ENCODE data around the gene SUFU. TPM values are rescaled to one million over a fixed set of nuclear protein-coding genes. Genes with fewer than 3 reads are reported as not detected.

The SUFU gene
- total and polyA plus RNA-seq, 2 of the 8 experiments (the other 6 are each of a cell fraction or from before 2014, with no cell fraction given) = 7.0 to 10.8 TPM

GRCh38 chr10:102559764-102560163 is 56.0 kb downstream of the SUFU start:
- H2BK120ac ChIP-seq (replicated peaks; ENCODE audit: low read depth, low read length) = no peak overlapping the region
- ChIA-PET POLR2A (ENCODE audit: partially characterized antibody) (no interaction called here), CTCF (ENCODE audit: partially characterized antibody) (no interaction called here)
- DNase-seq (ENCODE audit: low read depth in 1 of 2, low spot score in 2 of 2) (no peak), FAIRE-seq (no peak)
- H3K36me3 ChIP-seq (ENCODE audit: control insufficient read depth in 2 of 4, insufficient read depth in 4 of 4, low read length in 3 of 4) = no peaks in the 10 kb centered on the region
- no peak overlapping the region for H2AFZ ChIP-seq (ENCODE audit: low read length)
- no peak overlapping the region for H3K14ac ChIP-seq (ENCODE audit: insufficient read length)
- H3K23ac ChIP-seq (ENCODE audit: insufficient read length) = no peak overlapping the region
- H3K27ac ChIP-seq (ENCODE audit: low read depth, low read length) = no peak overlapping the region
- H3K27me3 ChIP-seq (replicated peaks in 1 of 4; ENCODE audit: control insufficient read depth in 3 of 4, extremely low read depth in 1 of 4, insufficient read depth in 3 of 4, low read length in 3 of 4) = peaks cover 2 to 21% (median 17%) of the 10 kb centered on the region in 4 experiments
- no peak overlapping the region for H4K8ac ChIP-seq (ENCODE audit: extremely low read depth, insufficient read depth, low read length)
- H4K91ac ChIP-seq (replicated peaks; ENCODE audit: insufficient read length, low read length) = no peak overlapping the region
- no peaks in the 10 kb centered on the region for H3K79me2 ChIP-seq (ENCODE audit: control insufficient read depth in 1 of 2, insufficient read depth in 2 of 2, low read length in 2 of 2)
- no peak overlapping the region for H3K56ac ChIP-seq (replicated peaks; ENCODE audit: insufficient read length, low read depth, low read length)
- no peak overlapping the region for H3K18ac ChIP-seq (ENCODE audit: extremely low read depth, low read length)
- H3K23me2 ChIP-seq (ENCODE audit: low read depth, low read length) = no peaks in the 10 kb centered on the region
- no peak overlapping the region for H2BK15ac ChIP-seq (ENCODE audit: low read length)
- H3K4me3 ChIP-seq (ENCODE audit: extremely low read depth in 1 of 4, insufficient read depth in 2 of 4, low read depth in 3 of 4, low read length in 4 of 4) = no peak overlapping the region
- no peaks in the 10 kb centered on the region for H3K4me1 ChIP-seq (replicated peaks in 1 of 4; ENCODE audit: control insufficient read depth in 3 of 4, insufficient read depth in 4 of 4, low read length in 3 of 4)
- H3K9me3 ChIP-seq (ENCODE audit: insufficient read depth in 2 of 2, low read depth in 1 of 2, low read length in 1 of 2) = no peaks in the 10 kb centered on the region
- H4K20me1 ChIP-seq (replicated peaks in 1 of 2; ENCODE audit: control insufficient read depth in 1 of 2, insufficient read depth in 2 of 2, low read length in 2 of 2) = peaks cover 0 to 14% of the 10 kb centered on the region in 2 experiments
- 93% methylated on average over 4 of the region's 4 CpGs; no CpG with 5 or more reads in 1 of the 2 experiments for WGBS, 2 experiments (ENCODE audit: extremely low coverage in 1 of 2, insufficient coverage in 1 of 2, insufficient read length in 1 of 2, insufficient replicate concordance in 2 of 2, low coverage in 1 of 2, low lambda C conversion rate in 2 of 2, missing lambda C conversion rate in 1 of 2)
- H3K79me1 ChIP-seq (ENCODE audit: low read depth, low read length) = no peaks in the 10 kb centered on the region
- H2BK5ac ChIP-seq (ENCODE audit: low read depth, low read length) = no peak overlapping the region
- H4K5ac ChIP-seq (ENCODE audit: insufficient read length, low read depth, low read length) = no peak overlapping the region
- no peak overlapping the region for H3K4me2 ChIP-seq (ENCODE audit: insufficient read depth in 1 of 2, low read depth in 2 of 2, low read length in 2 of 2)
- TF ChIP-seq PHF8 (conservative IDR thresholded peaks at IDR 0.05; ENCODE audit: low read depth, low read length) (no peak), SIX5 (IDR thresholded peaks at IDR 0.05; ENCODE audit: low read depth, low read length) (no peak), JUN (IDR thresholded peaks at IDR 0.05; ENCODE audit: low read depth, low read length) (no peak), SP2 (IDR thresholded peaks at IDR 0.05; ENCODE audit: low read length) (no peak), RBBP5 (IDR thresholded peaks at IDR 0.05; ENCODE audit: borderline replicate concordance, low read depth, low read length) (no peak), POLR2AphosphoS5 (IDR thresholded peaks at IDR 0.05; ENCODE audit: low read depth, low read length) (no peak), CBX8 (IDR thresholded peaks at IDR 0.05; ENCODE audit: borderline replicate concordance, low read depth, low read length) (no peak), SUZ12 (IDR thresholded peaks at IDR 0.05; ENCODE audit: low read length) (no peak), GABPA (IDR thresholded peaks at IDR 0.05; ENCODE audit: borderline replicate concordance, insufficient read depth, low read length) (no peak), KDM4A (IDR thresholded peaks at IDR 0.05; ENCODE audit: low read depth, low read length, severe bottlenecking) (no peak), YY1 (IDR thresholded peaks at IDR 0.05; ENCODE audit: low read depth, low read length) (no peak), GTF2F1 (IDR thresholded peaks at IDR 0.05; ENCODE audit: borderline replicate concordance, low read depth, low read length) (no peak), CHD2 (IDR thresholded peaks at IDR 0.05; ENCODE audit: low read length) (no peak), SIRT6 (IDR thresholded peaks at IDR 0.05; ENCODE audit: low read length) (no peak)
- no peak overlapping the region for H3K4ac ChIP-seq (replicated peaks; ENCODE audit: insufficient read length, low read depth, low read length)
- no peak overlapping the region for H2AK5ac ChIP-seq (ENCODE audit: low read depth, low read length)
- no peak overlapping the region for H2BK12ac ChIP-seq (ENCODE audit: low read depth, low read length)
- H2BK20ac ChIP-seq (ENCODE audit: low read length) = no peak overlapping the region
- H3K9ac ChIP-seq (replicated peaks in 1 of 4; ENCODE audit: extremely low read depth in 1 of 4, low read depth in 3 of 4, low read length in 3 of 4) = no peak overlapping the region

All from H1 (cell line).